GM18505 (cell line): ENCODE measurements around the gene CIRBP.

Source experiments
- ATAC-seq: cut with Tn5 transposase; IDR thresholded peaks from one replicate; pipeline ENCODE4 v1.9.1; 2021; ENCODE audit not compliant: unreplicated experiment
- POLR2A ChIP-seq: IDR thresholded peaks from 4 replicates; pipeline ENCODE4 v1.6.1; 2011; ENCODE audit warnings: borderline replicate concordance; ENCODE audit not compliant: insufficient read depth, insufficient read length; ENCODE audit errors: extremely low read depth

Gene CIRBP

DNA sequence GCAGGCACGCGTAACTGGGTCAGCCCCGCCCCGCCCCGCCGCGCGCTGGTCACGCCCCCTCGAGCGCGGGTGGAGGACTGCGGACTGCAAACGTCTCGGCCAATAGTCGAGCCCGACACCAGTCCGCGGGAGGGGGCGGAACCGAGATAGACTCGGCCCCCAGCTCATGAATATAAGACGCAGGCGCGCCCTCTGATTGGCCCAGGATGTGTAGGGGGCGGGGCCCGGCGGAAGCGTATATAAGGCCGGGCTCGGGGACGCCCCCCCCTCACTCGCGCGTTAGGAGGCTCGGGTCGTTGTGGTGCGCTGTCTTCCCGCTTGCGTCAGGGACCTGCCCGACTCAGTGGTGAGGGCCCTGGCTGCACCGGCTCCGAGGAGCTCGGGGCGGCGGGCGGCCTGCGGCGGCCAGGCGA lies at the start of gene CIRBP:
CIRBP (plus strand) TSS at position 268 of the 413 bp plus-strand sequence. CDS start 1,602 bp downstream, outside the sequence.
- TF ChIP-seq POLR2A, result peak; percentile 100
- peak; percentile 48 for ATAC-seq

DNA sequence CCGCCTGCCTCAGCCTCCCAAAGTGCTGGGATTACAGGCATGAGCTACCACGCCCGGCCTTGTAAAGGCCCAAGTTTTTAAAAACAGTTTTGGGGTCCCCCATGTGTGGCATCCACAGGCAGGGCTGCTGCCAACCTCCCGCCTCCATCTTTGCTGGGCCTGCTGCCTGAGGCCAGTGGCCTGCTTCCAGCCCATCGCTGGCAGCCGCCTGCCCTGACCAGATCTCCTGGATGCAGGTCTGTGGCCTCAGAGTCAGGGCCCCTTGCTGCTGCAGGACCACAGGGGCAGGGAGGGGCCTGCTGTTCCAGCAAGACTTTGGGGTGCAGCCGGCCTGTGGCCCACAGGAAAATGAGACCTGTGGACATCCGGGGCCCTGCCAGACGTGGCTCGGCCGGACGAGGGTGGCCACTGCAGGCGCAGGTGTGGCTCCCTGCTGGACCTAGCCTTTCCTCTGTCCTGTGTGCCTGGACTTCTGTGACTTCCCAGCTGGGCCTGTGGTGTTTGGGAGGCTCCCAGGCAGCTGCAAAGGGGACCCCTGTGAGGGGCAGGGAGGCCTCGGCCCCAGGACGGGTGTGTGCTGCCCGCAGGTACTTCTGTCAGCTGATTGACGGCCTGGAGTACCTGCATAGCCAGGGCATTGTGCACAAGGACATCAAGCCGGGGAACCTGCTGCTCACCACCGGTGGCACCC lies 49.2 kb upstream of the CIRBP start:
- no peak for TF ChIP-seq POLR2A
- ATAC-seq, result no peak

DNA sequence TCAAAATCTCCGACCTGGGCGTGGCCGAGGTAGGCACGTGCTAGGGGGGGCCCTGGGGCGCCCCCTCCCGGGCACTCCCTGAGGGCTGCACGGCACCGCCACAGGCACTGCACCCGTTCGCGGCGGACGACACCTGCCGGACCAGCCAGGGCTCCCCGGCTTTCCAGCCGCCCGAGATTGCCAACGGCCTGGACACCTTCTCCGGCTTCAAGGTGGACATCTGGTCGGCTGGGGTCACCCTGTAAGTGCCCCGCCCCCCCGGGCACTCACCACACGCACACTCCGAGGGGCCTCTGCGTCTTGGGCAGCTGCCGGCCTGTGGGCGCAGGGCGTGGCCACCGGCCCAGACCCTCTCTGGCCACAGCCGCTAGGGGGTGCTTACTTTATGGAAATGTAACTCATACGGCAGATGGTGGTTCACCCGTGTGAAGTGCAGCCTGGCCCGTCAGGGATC lies 48.6 kb upstream of the CIRBP start:
- ATAC-seq, result no peak
- TF ChIP-seq POLR2A, result no peak

GRCh38 chr19:1220976-1221903 lies 47.9 kb upstream of the CIRBP start:
- ATAC-seq, result no peak
- TF ChIP-seq POLR2A, result no peak

DNA sequence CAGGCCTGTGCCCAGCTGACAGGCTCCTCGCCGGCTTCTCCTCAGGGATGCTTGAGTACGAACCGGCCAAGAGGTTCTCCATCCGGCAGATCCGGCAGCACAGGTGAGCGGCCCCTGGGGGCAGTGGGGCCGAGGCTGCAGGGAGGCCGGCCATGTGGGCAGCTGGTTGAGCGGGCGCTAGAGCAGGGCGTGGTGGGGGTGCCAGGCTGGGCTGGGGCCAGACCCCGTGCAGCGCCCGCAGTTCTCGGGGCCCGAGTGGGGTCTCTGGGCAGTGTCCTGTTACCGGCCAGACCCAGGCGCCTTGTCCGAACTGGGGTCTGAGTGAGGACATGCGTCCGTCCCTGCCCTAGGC lies 47.3 kb upstream of the CIRBP start:
- no peak for TF ChIP-seq POLR2A
- no peak for ATAC-seq

DNA sequence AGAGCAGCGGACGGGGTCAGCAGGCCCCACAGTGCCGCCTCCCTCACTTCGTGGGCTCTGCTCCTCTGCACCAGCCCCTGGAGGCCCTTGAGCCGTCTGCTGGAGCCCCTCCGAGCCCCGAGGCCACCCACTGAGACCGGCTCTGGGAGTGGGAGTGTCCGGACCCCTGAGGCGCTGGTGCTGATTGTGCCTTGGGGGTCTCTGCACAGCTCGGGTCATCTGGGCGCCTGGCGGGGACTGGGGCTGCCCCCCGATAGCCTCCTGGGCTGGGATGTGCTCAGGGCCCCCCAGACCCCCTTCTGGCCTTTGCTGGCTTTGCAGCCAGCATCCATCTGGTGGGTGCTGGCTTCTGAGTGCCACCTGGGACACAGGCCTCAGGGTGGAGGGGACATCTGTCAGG lies 46.7 kb upstream of the CIRBP start:
- no peak for TF ChIP-seq POLR2A

DNA sequence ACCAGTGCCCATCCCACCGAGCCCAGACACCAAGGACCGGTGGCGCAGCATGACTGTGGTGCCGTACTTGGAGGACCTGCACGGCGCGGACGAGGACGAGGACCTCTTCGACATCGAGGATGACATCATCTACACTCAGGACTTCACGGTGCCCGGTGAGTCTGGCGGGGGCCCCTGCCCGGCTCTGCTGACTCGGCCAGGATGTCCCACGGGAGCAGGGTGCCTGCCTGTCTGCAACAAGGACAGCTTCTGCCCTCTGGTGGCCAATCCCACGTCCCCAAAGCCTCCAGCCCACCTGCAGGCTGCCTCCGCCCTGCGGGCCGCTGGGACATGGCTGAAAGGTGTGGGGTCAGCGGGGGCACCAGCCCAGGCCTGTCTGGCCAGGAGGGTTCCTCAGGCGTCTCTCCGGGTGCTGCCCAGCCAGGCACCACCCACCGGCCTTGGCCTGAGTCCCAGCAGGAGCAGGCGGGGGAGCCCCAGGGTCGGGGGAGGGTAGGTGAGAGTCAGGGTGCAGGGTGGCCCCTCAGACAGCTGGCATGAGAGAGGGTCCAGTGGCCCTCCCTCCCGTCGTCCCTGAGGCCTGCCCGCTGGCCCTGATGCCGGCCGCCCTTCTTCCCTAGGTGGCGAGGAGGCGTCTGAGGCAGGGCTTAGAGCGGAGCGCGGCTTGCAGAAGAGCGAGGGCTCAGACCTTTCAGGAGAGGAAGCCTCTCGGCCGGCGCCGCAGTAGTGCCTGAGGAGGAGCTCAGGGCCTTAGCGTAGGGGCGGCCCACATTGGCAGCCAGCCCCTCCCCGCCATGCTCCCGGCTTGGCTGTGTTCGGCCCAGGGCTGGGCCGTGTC lies 45.9 kb upstream of the CIRBP start:
- TF ChIP-seq POLR2A, result no peak
- no peak for ATAC-seq

More for the DNA sequence above, 46.7 kb upstream of the CIRBP start:
- no peak for ATAC-seq

GRCh38 chr19:1224047-1224825 lies 44.9 kb upstream of the CIRBP start:
- TF ChIP-seq POLR2A, result no peak
- no peak for ATAC-seq

DNA sequence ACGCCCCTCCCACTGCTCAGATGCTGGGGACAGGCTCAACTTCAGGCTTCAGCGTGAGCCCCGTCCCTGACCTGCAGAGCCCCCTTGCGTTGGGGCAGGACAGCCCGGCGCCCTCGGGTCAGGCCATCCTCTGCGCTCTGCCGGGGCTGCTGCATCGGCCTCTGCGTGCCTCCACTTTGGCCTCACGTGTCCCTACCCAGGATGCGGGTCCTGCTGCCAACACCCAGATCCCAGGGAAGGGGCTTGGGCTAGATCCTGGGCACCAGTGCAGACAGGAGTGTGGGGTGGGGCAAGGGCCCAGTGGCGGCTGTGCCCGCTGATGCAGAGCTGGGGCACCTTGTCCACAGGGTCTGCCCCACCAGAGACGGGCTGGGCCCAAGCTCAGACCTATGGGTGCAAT lies 44.3 kb upstream of the CIRBP start:
- no peak for TF ChIP-seq POLR2A
- no peak for ATAC-seq

- ATAC-seq, result no peak
- no peak for TF ChIP-seq POLR2A
These were observed 43.5 kb upstream of the CIRBP start for GRCh38 chr19:1225440-1226226.

- no peak for TF ChIP-seq POLR2A
- ATAC-seq, result no peak
These were observed 43.0 kb upstream of the CIRBP start for GRCh38 chr19:1226227-1226518.

GRCh38 chr19:1226522-1227303 lies 42.4 kb upstream of the CIRBP start:
- no peak for TF ChIP-seq POLR2A
- no peak for ATAC-seq
